GM08714 (cell line): Measurements from ENCODE around the gene DCC.

Experiments
- H3K4me3 ChIP-seq: fragments of 200-500 bp; sonication (Bioruptor generic); 2 replicates; pipeline ENCODE4 v1.5.1; 2014; ENCODE audit warnings: mild to moderate bottlenecking, low read length, inconsistent platforms
- ZNF274 ChIP-seq: IDR thresholded peaks from 2 replicates; pipeline ENCODE4 v1.6.1; 2012; ENCODE audit warnings: mild to moderate bottlenecking, low read depth, low read length

DCC gene, protein sequence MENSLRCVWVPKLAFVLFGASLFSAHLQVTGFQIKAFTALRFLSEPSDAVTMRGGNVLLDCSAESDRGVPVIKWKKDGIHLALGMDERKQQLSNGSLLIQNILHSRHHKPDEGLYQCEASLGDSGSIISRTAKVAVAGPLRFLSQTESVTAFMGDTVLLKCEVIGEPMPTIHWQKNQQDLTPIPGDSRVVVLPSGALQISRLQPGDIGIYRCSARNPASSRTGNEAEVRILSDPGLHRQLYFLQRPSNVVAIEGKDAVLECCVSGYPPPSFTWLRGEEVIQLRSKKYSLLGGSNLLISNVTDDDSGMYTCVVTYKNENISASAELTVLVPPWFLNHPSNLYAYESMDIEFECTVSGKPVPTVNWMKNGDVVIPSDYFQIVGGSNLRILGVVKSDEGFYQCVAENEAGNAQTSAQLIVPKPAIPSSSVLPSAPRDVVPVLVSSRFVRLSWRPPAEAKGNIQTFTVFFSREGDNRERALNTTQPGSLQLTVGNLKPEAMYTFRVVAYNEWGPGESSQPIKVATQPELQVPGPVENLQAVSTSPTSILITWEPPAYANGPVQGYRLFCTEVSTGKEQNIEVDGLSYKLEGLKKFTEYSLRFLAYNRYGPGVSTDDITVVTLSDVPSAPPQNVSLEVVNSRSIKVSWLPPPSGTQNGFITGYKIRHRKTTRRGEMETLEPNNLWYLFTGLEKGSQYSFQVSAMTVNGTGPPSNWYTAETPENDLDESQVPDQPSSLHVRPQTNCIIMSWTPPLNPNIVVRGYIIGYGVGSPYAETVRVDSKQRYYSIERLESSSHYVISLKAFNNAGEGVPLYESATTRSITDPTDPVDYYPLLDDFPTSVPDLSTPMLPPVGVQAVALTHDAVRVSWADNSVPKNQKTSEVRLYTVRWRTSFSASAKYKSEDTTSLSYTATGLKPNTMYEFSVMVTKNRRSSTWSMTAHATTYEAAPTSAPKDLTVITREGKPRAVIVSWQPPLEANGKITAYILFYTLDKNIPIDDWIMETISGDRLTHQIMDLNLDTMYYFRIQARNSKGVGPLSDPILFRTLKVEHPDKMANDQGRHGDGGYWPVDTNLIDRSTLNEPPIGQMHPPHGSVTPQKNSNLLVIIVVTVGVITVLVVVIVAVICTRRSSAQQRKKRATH (N-terminal part only)

DNA sequence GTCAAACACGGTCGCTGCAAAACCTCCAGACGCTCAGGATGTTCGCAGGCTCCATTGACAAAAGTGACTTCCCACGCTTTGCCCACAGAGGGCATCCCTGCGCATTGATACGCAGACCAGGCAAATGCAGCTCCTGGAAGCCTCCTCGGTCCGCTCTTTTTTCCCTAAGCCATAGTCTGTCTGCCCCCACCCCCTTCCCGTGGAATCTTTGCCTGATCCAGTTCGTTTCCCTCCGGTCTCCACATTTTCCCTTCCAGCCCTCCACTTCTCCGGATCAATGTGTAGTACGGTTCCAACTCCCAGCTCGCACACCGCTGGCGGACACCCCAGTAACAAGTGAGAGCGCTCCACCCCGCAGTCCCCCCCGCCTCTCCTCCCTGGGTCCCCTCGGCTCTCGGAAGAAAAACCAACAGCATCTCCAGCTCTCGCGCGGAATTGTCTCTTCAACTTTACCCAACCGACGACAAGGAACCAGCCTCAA, at the start of gene DCC:
Gene DCC, plus strand, starts transcription at position 307 of the 481 bp plus-strand sequence. CDS start 591 bp downstream, outside the sequence.
- no peak for TF ChIP-seq ZNF274
- no peak within 1 kb of the TSS for H3K4me3 ChIP-seq

DNA sequence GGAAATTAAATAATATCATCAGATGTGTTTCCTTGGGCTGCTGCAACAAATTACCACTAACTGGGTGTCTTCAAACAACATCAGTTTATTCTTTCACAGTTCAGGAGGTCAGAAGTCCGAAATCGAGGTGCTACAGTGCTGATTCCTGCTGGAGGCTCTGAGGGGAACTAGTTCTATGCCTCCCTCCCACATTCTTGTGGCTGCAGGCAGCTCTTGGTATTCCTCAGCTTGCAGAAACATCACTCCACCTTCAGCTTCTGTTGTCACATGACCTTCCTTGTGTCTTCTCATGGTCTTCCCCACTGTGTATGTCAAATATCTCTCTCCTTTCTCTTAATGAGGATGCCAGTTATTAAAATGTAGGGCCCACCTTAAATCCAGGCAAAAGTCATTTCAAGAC, 29.3 kb upstream of the DCC start:
- H3K4me3 ChIP-seq, result no peak overlapping the region
- TF ChIP-seq ZNF274, result no peak

DNA sequence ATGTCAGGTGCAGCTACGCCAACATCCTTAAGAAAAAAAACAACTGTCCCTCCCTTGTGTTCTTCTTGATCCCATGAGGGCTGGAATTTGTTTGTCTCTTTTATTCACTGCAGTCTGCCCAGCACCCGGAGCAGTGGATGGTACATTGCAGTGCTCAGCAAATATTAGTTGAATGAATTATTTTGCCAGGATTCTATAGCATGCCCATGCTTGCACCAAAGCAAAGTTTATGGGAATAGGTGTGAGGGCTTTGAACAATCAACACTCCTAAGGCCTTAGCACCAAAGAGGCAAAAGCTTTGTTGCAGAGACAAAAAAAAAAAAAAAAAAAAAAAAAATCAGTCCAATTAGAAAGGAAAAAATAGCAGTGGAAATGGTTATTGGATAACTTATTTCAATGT, 28.7 kb upstream of the DCC start:
- no peak for TF ChIP-seq ZNF274
- no peak overlapping the region for H3K4me3 ChIP-seq

DNA sequence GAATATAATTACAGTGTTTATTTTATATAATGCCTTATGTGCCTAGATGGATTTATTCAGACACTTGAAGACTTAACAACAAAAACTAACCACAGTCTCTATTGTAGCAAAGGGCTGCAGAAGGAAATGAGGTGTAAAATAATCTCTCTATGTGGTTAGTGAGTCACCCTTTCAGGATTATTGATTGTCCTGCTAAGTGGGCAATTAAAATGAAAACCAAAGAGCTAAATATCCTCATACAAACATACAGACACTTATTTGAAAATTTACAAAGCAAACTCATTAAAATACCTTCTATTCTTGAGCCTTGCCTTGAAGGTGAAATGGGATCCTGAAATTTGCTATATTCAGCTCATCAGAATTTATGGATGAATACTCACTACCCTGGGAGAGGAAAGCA, 27.7 kb upstream of the DCC start:
- no peak overlapping the region for H3K4me3 ChIP-seq

DNA sequence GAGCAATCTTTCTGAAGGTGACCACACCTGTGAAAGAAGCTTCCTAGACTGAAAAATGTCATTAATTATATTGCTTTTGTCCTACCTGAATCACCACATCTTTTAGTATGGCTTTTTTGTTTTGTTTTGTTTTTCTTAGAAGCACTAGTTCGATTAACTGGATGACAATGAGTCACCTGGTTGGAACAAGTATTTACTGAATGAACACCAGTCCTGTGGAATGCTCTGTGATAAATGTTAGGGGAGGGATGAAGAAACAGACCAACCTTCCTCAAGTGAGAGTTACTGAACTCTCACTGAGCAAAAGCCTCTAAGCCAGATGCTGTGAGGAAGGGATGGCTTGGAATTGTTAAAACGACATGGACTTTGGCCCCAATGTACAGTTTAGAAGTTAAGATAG, 26.8 kb upstream of the DCC start:
- no peak overlapping the region for H3K4me3 ChIP-seq
- TF ChIP-seq ZNF274, result no peak

More for the DNA sequence above, 27.7 kb upstream of the DCC start:
- no peak for TF ChIP-seq ZNF274

DNA sequence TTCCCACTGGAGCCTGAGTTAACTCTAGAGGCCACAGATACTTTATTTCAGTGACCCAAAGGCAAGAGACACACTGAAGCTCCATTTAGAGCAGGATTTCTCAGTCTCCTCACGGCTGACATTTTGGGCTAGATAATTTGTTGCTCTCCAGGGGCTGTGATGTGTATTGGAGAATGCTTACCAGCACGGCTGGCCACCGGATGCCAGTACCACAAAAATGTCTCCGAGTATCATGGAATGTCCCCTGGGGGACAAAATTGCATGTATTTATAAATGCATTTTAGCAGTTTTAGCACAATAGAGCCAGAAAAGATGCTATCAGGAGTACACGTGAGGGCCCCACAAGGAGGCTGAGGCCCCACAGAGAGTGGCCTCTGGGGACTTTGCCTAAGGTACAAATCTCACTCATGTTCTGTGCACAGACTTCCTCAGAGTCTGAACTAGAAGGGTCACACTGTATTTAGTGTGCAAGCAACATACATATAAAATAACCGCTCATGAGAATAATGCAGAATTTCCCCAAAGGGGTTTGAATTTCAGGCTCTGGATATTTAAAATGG, 20.5 kb upstream of the DCC start:
- TF ChIP-seq ZNF274, result no peak

DNA sequence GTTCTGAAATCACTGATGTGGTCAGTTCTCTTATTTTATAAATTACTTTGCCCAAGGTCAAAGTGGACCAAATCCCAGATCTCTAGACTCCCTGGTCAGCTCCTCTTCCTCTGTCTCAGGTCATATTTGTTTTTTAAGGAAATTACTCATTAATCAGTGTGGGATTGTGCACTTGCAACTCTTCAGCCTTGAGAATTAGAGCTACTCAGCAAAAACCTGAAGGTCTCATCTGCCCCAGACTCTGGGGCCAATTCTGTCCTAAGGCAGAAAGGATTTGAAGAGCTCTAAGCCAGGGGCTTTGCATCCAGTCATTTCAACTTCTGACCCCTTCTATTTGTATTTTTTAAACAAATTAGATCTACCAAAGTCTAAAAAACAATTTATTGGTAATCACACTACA, 17.7 kb upstream of the DCC start:
- no peak for TF ChIP-seq ZNF274
- no peak overlapping the region for H3K4me3 ChIP-seq

More for the DNA sequence above, 20.5 kb upstream of the DCC start:
- H3K4me3 ChIP-seq, result no peak overlapping the region

DNA sequence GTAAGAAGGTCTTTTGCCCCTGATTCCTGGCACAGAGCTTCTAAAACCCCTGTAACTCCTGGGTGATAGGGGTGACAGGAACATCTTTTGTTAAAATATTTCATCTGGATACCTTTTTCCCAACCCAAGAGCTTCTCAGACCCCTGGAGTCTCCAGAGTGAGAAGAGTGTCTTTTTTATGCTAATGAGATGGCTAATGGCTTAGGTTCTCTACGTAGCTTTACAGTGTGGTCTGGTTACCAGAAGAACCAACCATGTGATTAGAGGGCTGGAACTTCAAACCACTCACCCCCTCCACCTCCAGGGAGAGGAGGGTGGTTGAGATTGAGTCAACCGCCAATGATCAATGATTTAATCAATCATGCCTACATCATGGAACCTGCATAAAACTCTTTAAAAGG, 16.2 kb upstream of the DCC start:
- TF ChIP-seq ZNF274, result no peak
- no peak overlapping the region for H3K4me3 ChIP-seq

DNA sequence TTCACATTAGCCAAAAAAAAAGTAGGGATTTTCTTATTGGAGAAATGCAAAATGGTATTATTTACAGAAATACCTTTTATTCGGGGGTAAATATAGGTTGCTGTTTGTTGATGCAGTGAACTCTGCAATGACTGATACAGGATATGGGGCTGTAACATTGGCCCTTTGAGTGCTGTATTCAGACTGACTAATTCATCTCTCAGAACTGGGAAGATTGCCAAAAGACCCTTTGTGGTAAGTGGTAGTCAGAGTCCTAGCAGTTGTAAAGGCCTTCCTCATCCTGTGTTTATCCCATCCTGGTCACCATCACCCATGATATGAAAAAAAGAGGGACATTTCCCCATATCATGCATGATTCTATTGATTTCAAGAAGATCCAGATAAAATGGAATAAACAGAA, 14.0 kb upstream of the DCC start:
- no peak overlapping the region for H3K4me3 ChIP-seq
- no peak for TF ChIP-seq ZNF274

DNA sequence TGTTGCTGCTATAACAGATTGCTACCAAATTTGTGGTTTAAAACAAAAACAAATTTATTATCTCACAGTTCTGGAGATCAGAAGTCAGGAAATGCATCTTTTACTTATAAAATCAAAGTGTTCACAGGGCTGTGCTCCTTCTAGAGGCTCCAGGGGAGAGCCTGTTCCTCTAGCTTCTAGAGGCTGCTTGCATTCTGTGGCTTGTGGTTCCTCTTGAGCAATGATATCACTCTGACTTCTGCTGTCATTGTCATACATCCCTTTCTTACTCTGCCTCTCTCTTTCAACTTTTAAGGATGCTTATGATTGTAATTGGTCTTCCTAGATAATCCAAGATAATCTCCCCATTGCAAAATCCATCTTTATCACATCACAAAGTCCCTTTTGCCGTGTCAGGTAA, 6.1 kb upstream of the DCC start:
- no peak overlapping the region for H3K4me3 ChIP-seq
- no peak for TF ChIP-seq ZNF274

DNA sequence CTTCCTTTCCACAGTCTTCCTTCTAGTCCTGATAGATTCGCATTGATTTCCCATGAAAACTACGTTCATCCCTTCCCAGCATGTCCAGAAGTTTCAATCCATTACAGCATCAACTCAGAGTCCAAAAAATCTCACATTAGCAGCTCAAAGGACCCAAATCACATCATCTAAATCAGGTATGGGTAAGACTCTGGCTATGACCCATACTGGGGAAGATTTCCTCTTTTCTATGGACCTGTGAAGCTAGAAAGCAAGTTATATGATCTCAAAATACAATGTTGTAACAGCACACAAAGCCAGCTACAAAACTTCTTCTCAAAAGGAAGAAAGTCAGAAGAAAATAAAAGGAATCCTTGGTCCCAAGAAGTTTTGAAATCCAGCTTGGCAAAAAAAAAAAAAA, 5.7 kb upstream of the DCC start:
- TF ChIP-seq ZNF274, result no peak
- H3K4me3 ChIP-seq, result no peak overlapping the region

DNA sequence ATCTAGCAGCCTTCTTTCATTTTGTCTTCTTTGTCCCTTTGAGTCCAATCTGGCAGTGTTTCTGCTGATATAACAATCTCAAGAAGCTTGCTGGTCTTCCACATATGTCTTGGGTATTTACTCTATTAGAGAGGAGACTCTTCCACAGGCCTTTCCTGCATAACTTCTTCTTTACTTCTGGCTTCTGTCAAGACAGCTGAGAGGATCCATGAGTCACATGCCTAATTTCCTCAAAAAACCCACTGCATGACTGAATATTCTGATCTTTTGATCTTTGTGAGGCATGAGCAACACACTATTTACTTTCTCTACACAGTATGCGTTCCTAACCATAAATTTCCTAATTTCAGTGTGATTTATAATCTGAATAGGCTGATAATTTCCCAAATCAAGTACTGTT, 5.1 kb upstream of the DCC start:
- TF ChIP-seq ZNF274, result no peak
- H3K4me3 ChIP-seq, result no peak overlapping the region

DNA sequence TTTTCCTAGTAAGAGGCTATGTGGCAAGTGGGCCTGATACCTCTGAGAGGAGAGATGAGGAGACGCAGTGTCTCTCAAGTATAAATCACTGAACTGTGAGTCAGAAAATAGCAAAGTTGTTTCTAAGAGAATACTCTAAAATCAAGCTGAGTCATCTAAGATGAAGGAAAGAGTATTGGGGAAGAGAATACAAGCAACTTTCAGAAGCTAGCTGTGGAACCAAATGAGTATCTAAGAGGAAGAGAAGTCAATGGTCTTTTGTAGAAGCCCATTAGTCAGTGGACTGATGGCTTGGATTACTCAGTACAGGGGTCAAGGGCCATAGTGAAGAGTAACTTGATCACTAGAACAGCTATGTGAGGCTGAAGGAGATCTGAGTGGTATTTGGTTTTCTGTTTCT, 2.7 kb upstream of the DCC start:
- TF ChIP-seq ZNF274, result no peak

More for the DNA sequence above, 2.7 kb upstream of the DCC start:
- no peak overlapping the region for H3K4me3 ChIP-seq
